Astrocyte of the cerebellum (primary cell): ENCODE measurements around the gene TRIM4.
"Not testable (repeated sequence)": the region's sequence is repeated elsewhere in the genome, so short reads cannot be mapped to it uniquely, and the experiment has no call there.

ENCODE experiments used
- DNase-seq: peaks from one replicate; pipeline ENCODE4 v3.0.0-alpha.2; 2011; ENCODE audit warnings: low read depth
- H3K4me3 ChIP-seq: 2 replicates; pipeline ENCODE4 v1.5.1; 2011; ENCODE audit warnings: mild to moderate bottlenecking, low read depth, low read length, moderate library complexity
- in situ Hi-C: cut with HindIII; loops from 2 replicates; pipeline ENCODE4 v1.10.0; 2017; ENCODE audit warnings: low sequenced_read_pairs
- TF ChIP-seq, protein P1 (sequence below): IDR thresholded peaks from 2 replicates; pipeline ENCODE4 v1.5.1; 2012; ENCODE audit warnings: low read length, low read depth, moderate library complexity, mild to moderate bottlenecking; ENCODE audit errors: missing control alignments

Gene TRIM4

DNA sequence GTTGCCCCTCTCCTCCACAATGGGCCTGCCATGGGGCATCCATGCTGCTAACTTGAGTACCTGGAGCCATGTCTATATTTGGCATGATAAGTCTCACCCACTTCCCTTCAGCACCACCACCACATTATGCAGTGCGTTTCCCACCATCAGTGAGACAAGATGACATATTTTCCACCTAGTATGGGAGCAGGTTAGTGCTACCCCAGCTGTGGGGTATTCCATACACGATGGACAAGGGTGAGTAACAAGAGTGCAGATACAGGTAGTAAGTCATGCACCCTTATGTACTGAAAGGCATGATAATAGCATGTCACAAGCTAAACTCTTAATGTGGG is 21.3 kb downstream of the TRIM4 start:
- TF ChIP-seq, protein P1, sequence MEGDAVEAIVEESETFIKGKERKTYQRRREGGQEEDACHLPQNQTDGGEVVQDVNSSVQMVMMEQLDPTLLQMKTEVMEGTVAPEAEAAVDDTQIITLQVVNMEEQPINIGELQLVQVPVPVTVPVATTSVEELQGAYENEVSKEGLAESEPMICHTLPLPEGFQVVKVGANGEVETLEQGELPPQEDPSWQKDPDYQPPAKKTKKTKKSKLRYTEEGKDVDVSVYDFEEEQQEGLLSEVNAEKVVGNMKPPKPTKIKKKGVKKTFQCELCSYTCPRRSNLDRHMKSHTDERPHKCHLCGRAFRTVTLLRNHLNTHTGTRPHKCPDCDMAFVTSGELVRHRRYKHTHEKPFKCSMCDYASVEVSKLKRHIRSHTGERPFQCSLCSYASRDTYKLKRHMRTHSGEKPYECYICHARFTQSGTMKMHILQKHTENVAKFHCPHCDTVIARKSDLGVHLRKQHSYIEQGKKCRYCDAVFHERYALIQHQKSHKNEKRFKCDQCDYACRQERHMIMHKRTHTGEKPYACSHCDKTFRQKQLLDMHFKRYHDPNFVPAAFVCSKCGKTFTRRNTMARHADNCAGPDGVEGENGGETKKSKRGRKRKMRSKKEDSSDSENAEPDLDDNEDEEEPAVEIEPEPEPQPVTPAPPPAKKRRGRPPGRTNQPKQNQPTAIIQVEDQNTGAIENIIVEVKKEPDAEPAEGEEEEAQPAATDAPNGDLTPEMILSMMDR: no peak
- in situ Hi-C loops: no loop called here
- no peak for DNase-seq
- H3K4me3 ChIP-seq: no peak overlapping the region

DNA sequence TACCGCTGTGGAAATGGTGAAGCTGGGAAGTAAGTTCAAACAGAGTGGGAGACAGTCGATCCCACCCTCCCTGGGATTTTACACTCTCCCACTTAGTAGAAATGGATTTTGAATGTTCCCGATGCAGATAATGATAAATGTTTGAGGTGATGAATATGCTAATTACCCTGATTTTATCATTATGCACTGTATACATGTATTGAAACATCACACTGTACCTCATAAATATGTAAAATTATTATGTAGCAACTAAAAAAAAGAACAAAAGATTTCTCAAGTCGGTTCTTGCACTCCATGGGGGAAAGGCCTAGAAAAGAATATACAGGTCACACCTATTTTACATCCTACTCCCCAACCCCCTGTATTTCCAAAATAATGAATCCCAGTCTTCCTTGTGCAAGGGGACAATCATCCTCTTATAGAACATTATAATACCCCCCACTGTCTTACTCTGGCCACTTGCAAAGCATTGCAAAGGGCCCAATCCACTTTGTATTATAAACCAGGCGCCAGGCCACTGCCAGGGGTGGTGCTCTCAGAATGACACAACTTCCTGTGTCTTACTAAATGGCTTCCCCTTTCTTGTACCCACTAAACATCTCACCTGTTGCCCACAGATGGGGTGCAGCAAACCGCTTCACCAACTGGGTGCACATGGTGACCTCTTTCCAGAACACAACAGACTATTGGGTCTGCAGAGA is 21.9 kb downstream of the TRIM4 start:
- no peak overlapping the region for H3K4me3 ChIP-seq
- TF ChIP-seq, protein P1: no peak
- in situ Hi-C loops: no loop called here
- DNase-seq: no peak

DNA sequence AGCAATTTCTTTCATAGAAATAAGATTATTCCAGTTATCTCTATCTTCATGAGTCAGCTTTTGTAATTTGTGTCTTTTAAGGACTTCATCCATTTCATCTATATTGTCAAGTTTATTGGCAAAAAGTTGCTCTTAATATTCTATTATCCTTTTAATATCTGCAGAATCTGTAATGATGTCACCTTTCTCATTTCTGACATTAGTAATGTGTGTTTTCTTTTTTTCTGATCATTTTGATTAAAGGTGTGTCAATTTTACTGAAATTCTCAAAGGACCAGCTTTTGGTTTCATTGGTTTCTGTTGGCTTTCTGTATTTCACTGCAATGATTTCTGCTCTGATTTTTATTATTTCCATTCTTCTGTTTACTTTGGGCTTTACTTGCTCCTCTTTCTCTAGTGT is 24.6 kb downstream of the TRIM4 start:
- TF ChIP-seq, protein P1: no peak
- in situ Hi-C loops: no loop called here
- H3K4me3 ChIP-seq: no peak overlapping the region
- no peak for DNase-seq

GRCh38 chr7:99893280-99893679 is 26.1 kb downstream of the TRIM4 start:
- TF ChIP-seq, protein P1: no peak
- DNase-seq: no peak
- in situ Hi-C loops: no loop called here
- H3K4me3 ChIP-seq: no peak overlapping the region

- in situ Hi-C loops, DNase-seq, H3K4me3 ChIP-seq: not testable (repeated sequence)
These were observed 29.0 kb downstream of the TRIM4 start for GRCh38 chr7:99890348-99890747.

GRCh38 chr7:99888366-99888765 is 31.0 kb downstream of the TRIM4 start:
- in situ Hi-C loops, H3K4me3 ChIP-seq, DNase-seq: not testable (repeated sequence)

DNA sequence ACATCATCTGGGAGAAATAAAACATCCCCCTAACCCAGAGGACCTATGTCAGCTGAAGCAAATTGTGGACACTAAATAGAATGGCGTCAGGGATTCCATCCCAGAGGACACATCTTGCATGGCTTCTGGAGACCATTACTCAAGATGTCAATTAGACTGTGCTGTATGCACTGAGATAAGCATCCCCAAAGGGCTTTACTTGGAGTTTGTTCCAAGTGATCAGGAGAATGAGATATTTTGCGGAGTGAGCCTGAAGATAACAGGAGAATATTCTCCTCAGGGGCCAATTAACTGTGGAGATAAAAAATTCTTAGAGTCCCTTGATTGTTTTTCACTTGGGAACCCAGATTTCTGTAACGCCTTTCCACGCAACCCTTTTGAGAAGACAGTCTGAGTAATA is 38.0 kb downstream of the TRIM4 start:
- TF ChIP-seq, protein P1: no peak
- no peak overlapping the region for H3K4me3 ChIP-seq
- in situ Hi-C loops: loop anchor here (5.0 kb wide), 1 partner anchor 71 kb away; no protein-coding TSS in a partner anchor
- no peak for DNase-seq

DNA sequence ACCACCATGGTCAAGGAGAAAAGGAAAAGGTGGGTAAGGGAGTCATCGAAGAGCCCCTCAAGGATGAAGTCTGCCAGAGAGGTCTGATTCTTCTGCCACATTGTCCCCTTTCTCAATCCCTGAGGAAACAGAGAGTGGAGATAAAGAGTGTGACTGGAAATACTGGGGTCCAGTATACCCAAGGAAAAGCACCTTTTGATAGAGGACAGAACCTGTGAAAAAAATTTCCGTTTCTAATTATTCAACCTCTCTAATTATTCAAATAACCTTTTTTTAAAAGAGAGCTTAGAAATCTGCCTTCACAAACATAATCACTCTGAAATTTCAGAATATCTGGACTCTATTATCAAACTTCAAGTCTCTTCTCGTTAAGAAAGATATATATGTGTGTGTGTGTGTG is 42.4 kb downstream of the TRIM4 start, which contains the start of gene OR2AE1:
TSS of gene OR2AE1 (minus strand) at position 101 of the 400 bp plus-strand sequence. CDS start at position 101, 0 bp downstream.
- H3K4me3 ChIP-seq: no peak within 1 kb of the TSS
- DNase-seq: no peak
- in situ Hi-C loops: no loop called here
- TF ChIP-seq, protein P1: no peak
